Activated CD4-positive, alpha-beta T cell treated with anti-CD3 and anti-CD28 coated beads for 24 hours (primary cell): ENCODE results near the gene SUPT4H1.

Experiments
- DNase-seq, 2 donors: peaks; one replicate each; pipeline ENCODE4 v3.0.0-alpha.2; 2020; ENCODE audit warnings: low read depth in 2 of 2

The SUPT4H1 gene

DNA sequence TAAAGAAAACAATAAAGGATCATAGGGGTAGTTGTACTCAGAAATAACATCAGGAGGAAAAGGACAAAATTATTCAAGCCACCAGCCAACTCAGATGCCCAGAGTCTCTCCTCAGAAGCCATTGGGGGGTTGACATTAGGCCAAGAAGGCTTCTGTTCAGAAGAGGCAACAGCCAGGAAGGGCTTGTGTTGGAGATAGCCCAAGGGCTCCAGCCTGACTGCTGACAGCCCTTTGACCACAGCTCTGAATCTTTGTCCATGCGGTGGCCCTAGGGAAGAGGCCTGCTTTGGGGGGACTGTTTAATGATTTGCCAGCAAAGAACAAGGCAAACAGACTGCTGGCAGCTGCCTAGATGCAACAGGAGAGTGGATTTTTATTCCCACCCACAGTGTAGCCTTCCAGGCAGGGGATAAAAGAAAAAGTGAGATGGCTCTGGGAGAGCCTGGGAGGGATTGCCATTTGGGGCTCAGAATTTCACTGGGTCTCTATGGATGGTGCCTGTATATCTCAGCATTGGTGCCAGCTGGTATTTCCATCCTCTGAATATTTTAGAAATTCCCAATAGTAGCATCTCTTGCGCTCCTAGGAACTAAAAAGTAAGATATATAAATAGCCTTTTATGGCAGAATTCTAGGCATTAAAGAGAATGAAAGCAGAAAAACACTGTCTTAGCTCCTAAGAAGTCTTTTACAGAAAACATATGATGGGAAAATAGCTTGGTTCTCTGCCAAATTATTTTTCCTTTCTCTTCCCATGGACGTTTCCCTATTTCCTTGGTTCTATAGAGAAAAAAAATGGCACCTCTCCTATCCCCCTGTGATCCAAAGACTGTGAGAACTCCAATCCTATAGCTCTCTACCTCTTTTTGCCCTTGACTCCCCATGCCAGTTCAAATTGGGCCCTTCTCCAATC, 29.4 kb upstream of the SUPT4H1 start:
- DNase-seq, result no peak

DNA sequence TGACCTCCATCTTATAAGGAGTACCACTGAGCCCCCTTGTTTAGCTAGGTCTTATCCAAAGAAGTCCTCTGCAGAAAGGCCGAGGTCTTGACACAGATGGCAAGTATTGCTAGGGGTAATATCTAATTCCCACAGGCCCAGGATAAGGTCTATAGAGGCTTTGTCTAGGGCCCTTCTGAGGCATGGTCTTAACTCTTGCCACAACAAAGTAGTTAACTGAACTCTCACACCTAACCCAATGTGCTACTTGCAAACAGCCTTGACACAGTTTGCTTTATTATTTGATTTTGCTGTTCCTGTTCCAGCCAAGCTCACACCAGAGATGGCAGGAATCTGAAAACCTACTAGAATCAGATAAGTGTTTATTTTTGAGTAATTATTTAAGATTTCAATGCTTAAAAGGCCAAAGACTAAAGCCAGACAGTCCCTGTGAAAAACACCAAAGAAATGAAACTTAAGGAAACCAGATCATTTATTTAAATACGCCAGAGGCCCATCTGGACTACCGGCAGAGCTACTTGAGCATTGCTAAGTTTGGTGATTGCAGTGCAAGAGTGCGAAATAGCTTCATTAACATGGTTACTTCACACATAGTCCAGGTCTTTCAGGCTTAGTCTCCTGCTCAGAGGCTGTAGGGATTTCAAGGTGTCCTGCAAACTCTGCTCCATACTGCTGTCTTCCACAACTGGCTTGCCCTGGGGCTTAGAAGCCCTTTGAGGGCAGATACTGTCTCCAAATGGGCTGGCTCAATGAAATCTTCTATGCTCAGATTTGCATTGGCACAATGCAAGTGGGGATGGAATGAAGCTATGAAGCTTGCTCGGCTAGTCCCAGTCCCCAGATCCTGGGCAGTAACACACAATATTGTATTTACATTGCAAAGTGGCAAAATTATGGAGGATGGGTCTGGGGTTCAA, 28.5 kb upstream of the SUPT4H1 start:
- no peak for DNase-seq

DNA sequence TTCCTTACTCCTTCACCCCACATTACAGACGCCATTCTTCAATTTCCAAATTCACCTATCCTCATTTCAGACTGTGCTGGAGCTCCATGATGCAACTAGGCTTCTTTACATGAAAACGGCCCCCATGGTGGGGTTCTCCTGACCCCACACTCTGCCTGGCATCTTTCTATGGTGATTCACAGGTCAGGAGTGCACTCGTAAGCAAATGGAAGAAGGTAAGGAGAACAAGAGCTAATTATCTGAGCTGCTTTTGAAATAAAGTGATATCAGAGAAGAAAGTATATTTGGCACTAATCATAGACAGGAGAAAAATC, 27.5 kb upstream of the SUPT4H1 start:
- no peak for DNase-seq

DNA sequence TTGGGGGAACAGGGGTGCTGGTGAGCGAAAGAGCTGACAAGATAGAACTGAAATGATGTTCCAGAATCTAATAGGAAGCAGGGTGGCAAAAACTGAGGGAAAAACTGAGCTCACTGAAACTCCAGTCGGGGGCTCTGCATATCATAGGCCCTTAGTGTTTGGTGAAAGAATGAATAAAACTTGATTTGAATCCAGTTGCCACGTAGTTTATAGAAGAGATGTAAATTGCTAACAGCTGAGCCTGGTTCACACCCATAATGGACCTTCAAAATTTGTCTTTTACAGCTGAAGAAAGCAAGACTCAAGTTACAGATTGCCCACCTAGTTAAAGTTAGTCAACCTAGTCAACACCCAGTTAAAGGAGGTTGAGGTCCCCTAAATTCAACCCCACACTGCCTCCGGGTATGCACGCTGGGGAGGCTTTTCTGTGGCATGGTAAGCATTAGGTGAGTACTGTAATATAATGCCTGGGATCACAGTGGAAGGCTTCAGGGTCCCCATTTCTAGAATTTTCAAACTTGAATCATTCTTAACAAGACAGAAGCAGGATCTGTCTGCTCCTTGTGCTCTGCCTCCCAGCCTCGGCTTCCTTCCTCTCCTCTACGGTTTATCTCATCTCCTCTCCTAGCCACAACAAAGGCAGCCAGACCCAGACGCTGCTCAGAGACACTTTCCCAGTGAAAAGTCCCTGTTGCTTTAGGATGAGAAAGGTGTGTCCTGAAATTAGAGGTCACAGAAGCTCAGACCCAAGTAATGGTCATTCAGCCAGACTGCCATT, 26.9 kb upstream of the SUPT4H1 start:
- DNase-seq, result no peak

DNA sequence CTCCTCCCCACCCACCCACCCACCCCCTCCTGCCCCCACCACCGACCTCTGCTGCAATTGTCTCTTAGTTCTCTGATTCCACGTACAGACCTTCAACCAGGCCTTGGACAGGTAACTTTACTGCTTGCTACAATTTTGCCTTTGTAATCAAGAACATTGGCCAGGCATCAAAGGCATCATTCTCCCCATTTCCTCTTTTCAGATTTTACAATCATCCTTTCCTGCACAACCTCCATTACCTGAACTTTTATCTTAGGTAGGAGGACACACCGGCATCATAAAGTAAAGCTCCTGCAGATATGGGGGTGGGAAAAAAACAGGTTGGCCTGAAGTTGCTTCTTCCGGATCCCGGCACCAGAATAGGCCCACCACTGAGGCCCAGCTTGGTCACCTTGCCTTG, 25.7 kb upstream of the SUPT4H1 start:
- DNase-seq, result no peak

DNA sequence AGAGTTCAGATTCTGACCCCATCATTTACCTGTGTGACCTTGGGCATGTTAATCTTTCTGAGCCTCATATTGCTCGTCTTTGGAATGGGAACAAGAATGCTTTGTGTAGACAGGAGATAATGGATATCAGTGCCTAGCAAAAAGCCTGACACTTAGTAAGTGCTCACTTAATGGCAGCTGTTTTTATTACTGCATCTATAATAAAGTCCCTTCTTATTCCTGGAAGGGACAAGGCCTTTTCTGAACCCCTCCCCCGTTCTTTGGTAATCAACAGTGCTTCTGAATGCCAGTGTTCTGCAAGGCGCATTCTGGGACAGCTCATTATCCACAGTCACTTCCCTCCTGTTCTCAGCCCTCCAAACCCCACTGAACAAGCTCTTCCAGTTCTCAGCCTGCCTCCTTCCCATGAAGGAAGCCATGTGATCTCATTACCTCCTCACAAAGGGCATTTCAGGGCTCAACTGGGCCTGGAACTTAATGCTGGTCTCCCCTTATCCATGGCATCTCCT, 25.1 kb upstream of the SUPT4H1 start:
- DNase-seq, result no peak

DNA sequence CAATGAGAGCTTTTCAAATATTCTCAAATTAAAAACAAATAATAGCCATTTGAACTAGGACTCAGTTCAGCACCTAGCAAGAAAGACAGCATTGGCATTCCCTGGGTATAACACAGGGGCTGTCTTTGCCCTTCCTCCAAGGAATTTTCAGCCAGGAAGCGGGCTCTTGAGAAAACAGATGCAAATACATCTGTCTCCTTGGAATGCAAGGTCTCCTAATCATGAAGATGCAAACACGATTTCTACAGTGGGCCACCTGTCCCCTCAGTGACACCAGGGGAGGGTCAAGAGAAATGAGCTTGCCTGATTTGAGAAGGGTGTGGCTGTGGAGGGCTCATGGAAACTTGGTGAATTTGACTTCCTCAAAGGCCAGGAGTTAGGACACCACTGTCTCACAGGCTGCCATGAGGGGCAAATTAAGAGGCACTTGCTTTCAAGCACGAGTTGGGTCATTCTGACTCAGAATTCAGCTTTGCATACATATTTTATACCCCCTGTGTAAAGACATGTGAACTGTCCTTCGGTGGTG, 24.5 kb upstream of the SUPT4H1 start:
- no peak for DNase-seq

DNA sequence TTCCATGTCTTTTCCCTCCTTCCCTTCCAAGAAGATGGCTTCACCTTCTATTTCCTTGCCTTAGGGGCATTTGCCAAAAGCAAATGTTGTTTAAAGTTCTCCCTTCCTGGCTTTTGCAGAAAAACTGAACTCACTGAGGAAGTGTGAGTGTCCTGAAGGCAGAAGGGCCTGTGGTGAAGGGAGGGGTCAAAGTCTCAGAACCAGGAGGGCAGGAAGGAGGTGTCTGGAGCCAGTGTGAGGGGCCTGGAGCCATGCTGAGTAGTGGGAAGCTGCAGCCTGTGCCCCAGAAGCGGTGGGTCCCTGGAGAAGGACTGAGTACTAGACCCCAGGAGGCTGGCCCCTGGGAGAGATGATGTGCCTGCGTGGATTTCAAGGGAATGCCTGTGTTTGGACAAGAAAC, 23.8 kb upstream of the SUPT4H1 start:
- DNase-seq, result no peak

DNA sequence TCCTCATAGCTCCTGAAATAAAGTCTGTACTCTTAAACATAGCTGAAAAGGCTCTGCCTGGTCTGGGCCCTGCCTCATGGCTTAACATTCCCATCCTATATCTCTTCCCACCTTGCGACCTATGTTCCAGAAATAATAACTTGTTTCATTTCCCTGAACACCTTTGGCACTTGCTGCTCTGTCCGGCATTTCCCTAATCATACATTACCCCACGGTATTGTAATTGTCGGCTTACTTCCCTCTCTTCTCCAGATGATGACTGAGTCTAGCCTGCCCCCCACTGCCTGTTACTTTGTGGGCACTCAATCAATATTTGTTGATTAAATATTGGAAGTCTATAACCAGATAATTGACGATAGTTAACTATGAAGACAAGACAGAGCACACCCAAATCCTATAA, 23.3 kb upstream of the SUPT4H1 start:
- DNase-seq, result no peak

DNA sequence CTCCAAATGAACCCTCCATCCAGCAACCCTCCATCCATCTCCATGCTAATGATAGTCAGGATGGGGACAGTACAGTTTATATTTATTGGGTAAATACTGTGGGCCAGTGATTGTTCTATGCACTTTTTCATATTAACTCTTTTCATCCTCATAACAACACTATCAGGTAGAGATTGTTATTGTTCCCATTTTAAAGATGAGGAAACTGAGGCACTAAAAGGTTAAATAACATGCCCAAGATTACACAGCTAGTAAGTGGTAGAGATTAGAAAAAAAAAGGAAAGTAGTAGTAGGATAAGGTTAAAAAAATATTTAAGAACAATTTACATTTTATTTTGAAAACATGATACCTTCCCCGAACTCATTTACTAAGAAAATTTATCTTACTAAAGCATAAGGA, 21.9 kb upstream of the SUPT4H1 start:
- DNase-seq, result no peak

DNA sequence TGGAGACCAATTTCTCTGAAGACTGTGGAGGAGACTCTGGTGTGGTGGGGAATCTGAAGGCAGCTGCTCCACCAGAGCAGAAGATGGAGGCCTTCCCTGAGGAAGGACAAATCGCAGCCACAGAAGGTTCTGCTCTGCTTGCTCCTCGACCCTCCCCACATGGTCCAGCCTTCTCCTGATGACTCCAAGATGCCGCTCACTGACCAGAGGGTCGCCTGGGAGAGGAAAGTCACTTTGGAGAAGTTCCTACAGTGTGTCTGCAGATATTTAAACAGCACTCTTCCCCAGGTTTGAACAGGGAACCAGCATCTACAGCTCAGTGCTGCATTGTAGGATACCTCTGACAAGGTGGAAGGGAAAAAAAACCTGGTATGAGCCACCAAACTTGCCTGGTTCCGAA, 21.0 kb upstream of the SUPT4H1 start:
- no peak for DNase-seq

DNA sequence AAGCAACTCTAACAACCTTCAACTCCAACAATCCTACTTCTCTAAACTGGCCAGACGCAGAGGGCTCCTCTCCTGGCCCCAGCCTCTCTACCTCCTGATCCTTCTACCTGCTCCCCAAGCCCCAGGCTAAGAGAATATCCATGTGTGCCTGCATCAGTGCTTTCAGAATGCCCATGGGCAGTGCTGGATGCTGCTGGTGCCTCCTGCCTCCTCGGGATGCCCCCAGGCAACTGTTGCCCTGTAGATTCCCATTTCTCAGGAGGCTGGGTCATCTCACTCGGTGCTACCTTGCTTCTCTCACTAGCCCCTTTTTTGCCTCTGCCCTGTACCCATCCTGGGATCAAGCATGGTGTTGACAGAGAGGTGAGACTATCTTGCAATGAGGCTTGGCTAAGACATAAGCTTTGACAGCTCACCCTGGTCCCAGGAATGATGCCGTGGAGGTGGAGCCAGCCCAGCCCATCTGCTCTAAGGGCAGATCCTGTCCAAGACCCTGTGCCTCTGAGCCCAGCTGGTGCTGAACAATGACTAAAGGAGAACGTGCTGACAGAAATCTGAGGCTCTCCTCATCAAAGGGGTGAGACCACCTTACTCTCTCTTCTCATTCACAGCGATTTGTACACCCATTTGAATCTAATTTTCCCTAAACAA, 19.4 kb upstream of the SUPT4H1 start:
- no peak for DNase-seq

DNA sequence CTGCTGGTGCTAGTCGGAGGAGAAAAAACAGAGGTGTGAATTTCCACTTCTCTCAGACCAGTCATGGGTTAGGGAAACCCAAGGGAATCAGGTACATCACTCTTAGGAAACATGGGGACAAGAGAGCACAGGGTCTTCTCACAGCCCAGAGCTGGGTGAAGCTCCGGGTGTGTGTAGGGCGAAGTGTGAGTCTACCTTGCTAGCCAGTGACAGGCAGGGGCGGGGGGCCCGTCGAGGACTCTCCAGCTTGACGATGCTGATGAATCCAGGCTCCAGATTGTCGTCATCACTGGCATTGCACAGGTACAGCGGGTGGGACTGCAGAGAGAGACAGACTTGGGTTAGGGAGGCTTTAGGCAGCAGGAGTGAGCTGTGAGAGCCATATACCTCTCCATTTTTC, 18.7 kb upstream of the SUPT4H1 start:
- DNase-seq, result no peak

DNA sequence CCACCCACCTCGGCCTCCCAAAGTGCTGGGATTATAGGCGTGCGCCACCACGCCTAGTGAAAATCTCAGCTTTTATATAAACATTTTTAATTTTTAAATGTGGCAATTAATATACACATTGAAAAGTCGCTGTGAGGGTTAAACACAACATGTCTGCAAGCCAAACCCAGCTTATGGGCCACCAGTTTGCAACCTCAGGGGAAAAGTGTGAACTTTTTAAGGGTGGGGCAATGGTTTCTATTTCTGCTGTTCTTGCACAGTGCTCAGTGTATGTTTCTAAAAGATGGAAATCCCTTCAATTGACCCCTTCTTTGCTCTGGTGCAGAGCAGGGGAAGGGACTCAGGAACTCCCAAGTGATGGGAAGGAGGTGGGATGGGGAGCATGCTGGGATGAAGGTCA, 18.3 kb upstream of the SUPT4H1 start:
- no peak for DNase-seq

DNA sequence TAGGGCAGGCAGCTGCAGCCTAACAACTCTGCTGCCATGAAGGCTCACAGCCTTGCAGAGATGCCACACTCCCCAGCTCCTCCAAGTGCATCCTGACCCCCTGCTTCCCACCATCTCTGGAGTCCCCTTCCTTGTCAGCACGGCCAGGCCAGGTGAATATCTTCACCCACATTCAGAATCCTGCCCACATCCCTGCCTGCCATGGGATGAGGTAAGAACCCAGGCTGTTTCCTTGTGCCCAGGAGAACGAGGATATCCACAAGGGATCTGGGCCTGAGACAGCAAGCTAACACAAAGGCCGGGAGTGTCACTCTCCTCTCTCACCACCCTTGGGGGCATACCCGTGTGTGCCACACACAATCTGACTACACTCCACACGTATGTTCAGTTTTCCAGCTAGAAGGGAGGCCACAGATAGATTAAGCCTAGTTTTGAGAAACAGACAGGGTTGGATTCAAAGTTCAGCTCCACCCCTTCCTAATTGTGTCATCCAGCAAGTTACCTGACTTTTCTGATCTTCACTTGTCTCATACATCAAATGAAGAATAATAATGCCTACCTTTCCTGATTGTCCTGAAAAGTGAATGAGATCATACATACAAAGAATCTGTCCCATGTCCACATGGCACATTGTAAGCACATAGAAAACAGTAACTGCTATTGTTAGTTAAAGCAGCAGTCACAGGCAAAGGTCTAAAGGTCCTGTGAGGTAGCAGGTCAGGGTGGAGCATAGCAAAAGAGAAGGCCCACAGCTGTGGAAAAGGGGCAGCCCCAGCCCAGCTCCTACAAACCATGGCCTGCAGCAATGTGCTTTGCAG, 17.4 kb upstream of the SUPT4H1 start:
- no peak for DNase-seq

DNA sequence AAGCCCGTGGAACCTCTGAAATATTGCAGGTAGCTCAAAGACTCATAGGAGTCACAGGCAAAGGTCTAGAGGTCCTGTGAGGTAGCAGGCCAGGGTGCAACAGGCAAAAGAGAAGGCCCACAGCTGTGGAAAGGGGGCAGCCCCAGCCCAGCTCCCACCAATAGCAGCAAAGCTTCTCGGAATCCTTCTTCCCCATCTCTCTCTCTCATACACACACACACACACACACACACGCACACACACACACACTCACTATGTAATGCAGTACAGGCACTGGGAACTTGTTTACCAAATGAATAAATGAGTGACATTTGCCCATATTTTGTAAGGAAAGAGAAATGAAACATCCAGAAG, 16.8 kb upstream of the SUPT4H1 start:
- DNase-seq, result no peak

DNA sequence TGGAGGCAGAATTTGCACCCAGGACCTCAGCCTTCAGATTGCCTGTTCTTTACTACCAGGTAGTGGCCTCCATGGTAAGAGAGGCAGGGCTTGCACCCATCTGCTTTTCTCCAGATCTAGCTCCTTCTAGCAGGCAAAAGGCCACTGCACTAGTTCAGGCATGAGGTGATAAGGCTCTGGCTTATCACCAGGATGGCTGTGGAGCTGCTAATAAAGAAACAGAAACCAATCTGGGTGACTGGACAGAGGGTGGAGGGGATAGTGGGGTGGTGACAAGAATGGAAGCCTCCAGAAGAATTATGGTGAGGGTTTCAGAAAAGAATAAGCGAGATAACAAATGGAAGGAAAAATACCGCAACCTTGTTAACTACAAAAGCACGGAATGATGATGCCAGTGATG, 15.5 kb upstream of the SUPT4H1 start:
- DNase-seq, result no peak

DNA sequence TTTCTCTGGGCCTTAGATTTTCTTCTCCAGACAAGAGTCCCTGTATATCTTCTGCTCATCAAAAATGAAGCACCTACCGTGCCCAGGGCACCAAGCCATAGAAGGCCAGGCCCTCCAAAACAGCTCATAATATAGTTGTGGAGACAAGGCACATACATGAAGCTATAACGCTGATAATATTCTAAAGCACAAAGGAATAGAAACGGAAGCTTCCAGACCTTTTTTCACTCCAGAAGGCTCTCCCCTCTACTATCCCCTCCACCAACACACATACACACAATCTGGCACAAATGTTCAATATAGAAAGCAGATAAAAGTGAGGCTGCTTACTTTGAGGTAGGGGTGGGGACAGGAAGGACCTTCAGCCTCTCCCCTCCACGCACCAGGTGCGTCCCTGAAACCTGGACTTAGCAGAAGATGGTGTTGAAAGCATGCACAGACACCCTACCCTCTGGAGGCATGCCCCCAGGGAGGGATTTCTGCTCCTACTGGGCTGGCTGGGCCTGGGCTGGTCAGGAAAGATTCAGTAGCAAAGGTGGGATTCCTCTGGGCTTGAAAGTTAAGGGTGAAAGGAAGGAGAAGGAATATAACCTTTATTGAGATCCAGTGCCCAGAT, 14.1 kb upstream of the SUPT4H1 start:
- DNase-seq, result no peak

DNA sequence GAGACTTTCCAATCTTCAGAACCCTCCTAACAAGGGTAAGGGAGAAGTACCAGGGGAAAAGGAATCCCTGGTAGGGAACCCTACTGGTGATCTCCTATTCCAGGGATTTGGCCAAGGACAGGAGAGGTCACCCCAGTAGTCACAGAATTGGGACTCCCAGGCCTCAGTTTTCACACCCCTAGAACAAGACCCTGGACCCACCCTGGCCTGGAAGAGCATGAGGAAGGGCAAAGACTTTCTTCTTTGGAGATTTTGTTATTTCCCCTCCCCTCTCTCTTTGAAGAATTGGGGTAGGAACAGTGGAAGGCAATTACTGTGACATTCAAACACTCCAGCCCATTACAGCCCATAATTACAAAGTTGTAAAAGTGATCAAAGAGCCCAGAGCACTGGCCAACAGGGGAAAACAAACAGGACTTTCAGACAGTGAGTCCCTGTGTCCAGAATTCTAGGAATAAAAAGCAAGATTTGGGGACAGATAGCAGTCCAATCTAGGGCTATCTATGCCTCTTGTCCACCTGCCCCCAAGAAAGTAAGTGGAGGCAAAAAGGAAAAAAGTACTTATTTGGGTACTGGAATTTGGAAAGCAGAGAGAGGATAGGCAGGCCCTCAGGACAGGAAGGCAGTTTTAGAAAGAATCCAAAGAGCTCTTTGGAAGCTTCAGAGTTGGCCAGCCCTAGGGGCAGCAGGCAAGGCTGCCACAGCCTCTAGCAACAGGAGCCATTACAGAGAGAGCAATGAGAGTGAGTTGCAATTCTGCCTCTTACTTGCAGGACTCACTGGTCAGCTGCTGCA, 13.4 kb upstream of the SUPT4H1 start:
- DNase-seq, result no peak
